K562 (cell line): ENCODE results near the gene PRR35. TPM values are rescaled to one million over a fixed set of nuclear protein-coding genes. Genes with fewer than 3 reads are reported as not detected.
A peak's percentile ranks its signal among the peaks of the same experiment; 100 is the strongest.

ENCODE experiments used
- ATF7 ChIP-seq: fragments of 450-650 bp; IDR thresholded peaks from 2 replicates; pipeline ENCODE4 v1.7.1; 2014; ENCODE audit warnings: mild to moderate bottlenecking, moderate library complexity
- CCAR2 ChIP-seq: fragments of 200-400 bp; formaldehyde crosslinking; IDR thresholded peaks from 2 replicates; pipeline ENCODE4 v1.6.1; 2017; ENCODE audit warnings: mild to moderate bottlenecking, low read depth, low read length
- CHD1 ChIP-seq: fragments of 200-600 bp; sonication (generic); IDR thresholded peaks from one replicate; pipeline ENCODE4 v1.6.1; 2012; ENCODE audit warnings: mild to moderate bottlenecking, moderate library complexity, low read length, inconsistent platforms
- CREB3L1 ChIP-seq: fragments of 450-650 bp; IDR thresholded peaks from 2 replicates; pipeline ENCODE4 v1.6.1; 2014; ENCODE audit warnings: low read depth, mild to moderate bottlenecking, moderate library complexity, borderline replicate concordance
- E2F1 ChIP-seq: sonication (generic); formaldehyde crosslinking; IDR thresholded peaks from 2 replicates; pipeline ENCODE4 v1.8.1; 2023; ENCODE audit warnings: mild to moderate bottlenecking, missing genetic modification reagents, moderate library complexity
- E2F8 ChIP-seq: fragments of 450-650 bp; IDR thresholded peaks from 2 replicates; pipeline ENCODE4 v1.7.1; 2018; ENCODE audit warnings: mild to moderate bottlenecking, low read depth; ENCODE audit not compliant: partially characterized antibody
- ETV1 ChIP-seq: fragments of 450-650 bp; conservative IDR thresholded peaks from 2 replicates; pipeline ENCODE4 v1.6.1; 2016; ENCODE audit warnings: missing genetic modification characterization, control low read depth, low read depth, missing compliant biosample characterization
- FOSL1 ChIP-seq: fragments of 200-800 bp; sonication (Bioruptor generic); conservative IDR thresholded peaks from 2 replicates; pipeline ENCODE4 v1.6.1; 2016; ENCODE audit warnings: missing genetic modification characterization, missing compliant biosample characterization
- FOXA1 ChIP-seq: fragments of 450-650 bp; IDR thresholded peaks from 2 replicates; pipeline ENCODE4 v1.6.1; 2016; ENCODE audit warnings: mild to moderate bottlenecking, borderline replicate concordance
- GTF2E2 ChIP-seq: fragments of 200-800 bp; sonication (Bioruptor generic); IDR thresholded peaks from 2 replicates; pipeline ENCODE4 v1.6.1; 2016; ENCODE audit warnings: missing genetic modification characterization, missing compliant biosample characterization
- HDAC3 ChIP-seq: fragments of 450-650 bp; IDR thresholded peaks from 2 replicates; pipeline ENCODE4 v1.6.1; 2018; ENCODE audit warnings: borderline replicate concordance, mild to moderate bottlenecking, moderate library complexity; ENCODE audit not compliant: partially characterized antibody
- NCOA6 ChIP-seq: fragments of 450-650 bp; IDR thresholded peaks from 2 replicates; pipeline ENCODE4 v1.6.1; 2017; ENCODE audit warnings: mild to moderate bottlenecking
- POLR2AphosphoS2 ChIP-seq: IDR thresholded peaks from 2 replicates; pipeline ENCODE4 v1.6.1; 2012; ENCODE audit warnings: low read length, improper control_type of control experiment
- RNF2 ChIP-seq: sonication (generic); IDR thresholded peaks from 2 replicates; pipeline ENCODE4 v1.6.1; 2016
- SRSF7 ChIP-seq: fragments of 200-400 bp; formaldehyde crosslinking; optimal IDR thresholded peaks from 2 replicates; pipeline ENCODE3; 2017; ENCODE audit warnings: mild to moderate bottlenecking, low read depth, low read length
- SRSF9 ChIP-seq: fragments of 200-400 bp; formaldehyde crosslinking; IDR thresholded peaks from 2 replicates; pipeline ENCODE4 v1.6.1; 2017; ENCODE audit warnings: low read depth, low read length, borderline replicate concordance
- TGIF2 ChIP-seq: sonication (generic); formaldehyde crosslinking; IDR thresholded peaks from 2 replicates; pipeline ENCODE4 v1.8.1; 2022; ENCODE audit warnings: mild to moderate bottlenecking, missing genetic modification reagents, moderate library complexity
- TOE1 ChIP-seq, 2 experiments: fragments of 450-650 bp in 1 of 2; sonication (generic) in 1 of 2; formaldehyde crosslinking in 1 of 2; IDR thresholded peaks; 2 replicates each; pipeline versions ENCODE4 v1.7.1 to v1.8.0; 2016 to 2022; ENCODE audit warnings: borderline replicate concordance in 2 of 2, mild to moderate bottlenecking in 2 of 2, antibody characterized with exemption in 1 of 2, inconsistent platforms in 1 of 2, low read depth in 1 of 2, missing genetic modification reagents in 1 of 2, moderate library complexity in 1 of 2
- YBX1 ChIP-seq: fragments of 450-650 bp; IDR thresholded peaks from 2 replicates; pipeline ENCODE4 v1.7.1; 2016; ENCODE audit warnings: mild to moderate bottlenecking
- ZBTB1 ChIP-seq: sonication (generic); formaldehyde crosslinking; IDR thresholded peaks from 2 replicates; pipeline ENCODE4 v1.8.1; 2023; ENCODE audit warnings: missing genetic modification reagents, low read depth, mild to moderate bottlenecking, borderline replicate concordance
- ZC3H4 ChIP-seq: sonication (generic); formaldehyde crosslinking; IDR thresholded peaks from 2 replicates; pipeline ENCODE4 v1.9.0; 2021; ENCODE audit warnings: missing genetic modification reagents, borderline replicate concordance
- ZNF384 ChIP-seq: IDR thresholded peaks from 2 replicates; pipeline ENCODE4 v1.6.1; 2012; ENCODE audit warnings: low read depth, low read length, improper control_type of control experiment
- polyA plus RNA-seq, 8 experiments: library from polyadenylated mRNA; depleted of rRNA in 4 of 8; stranded (reverse) in 5 of 8; unstranded in 3 of 8; fragments of >200 nt; fragmentation: Nextera tagmentation in 2 of 8; fragmentation: Illumina TruSeq in 1 of 8; extraction: Ambion mirVana in 2 of 8; extraction: Trizol in 1 of 8; gene quantifications; 2 replicates each; pipeline versions ENCODE4 v1.2.1 to v1.2.3, GENCODE V29; 2011 to 2014; ENCODE audit warnings: inconsistent platforms in 1 of 8, missing spikeins in 1 of 8
- total RNA-seq, 7 experiments: library from RNA; depleted of rRNA in 6 of 7; stranded (reverse); fragments of >200 nt in 6 of 7; fragmentation: Illumina TruSeq in 2 of 7; extraction: Trizol in 2 of 7; gene quantifications; 2 replicates each; pipeline versions ENCODE4 v1.2.1 to v1.2.3, GENCODE V29; 2011 to 2021; ENCODE audit warnings: low replicate concordance in 1 of 7

Gene PRR35
- total and polyA plus RNA-seq, 9 of the 15 experiments (the other 6 are each of a cell fraction or from before 2014, with no cell fraction given) = 0.17 to 0.45 (median 0.21) TPM; not detected in 5

- TF ChIP-seq SRSF9 (no peak), POLR2AphosphoS2 (no peak), CHD1 (peak; percentile 93), HDAC3 (no peak), TOE1 (IDR thresholded peaks at IDR 0.05; ENCODE audit: borderline replicate concordance) (no peak), TOE1 (CRISPR knock-in tag; IDR thresholded peaks at IDR 0.05; ENCODE audit: borderline replicate concordance, low read depth) (no peak), ZNF384 (no peak), YBX1 (no peak), RNF2 (0 out of 2 replicates have a peak, but pooled peaks have one; percentile 30), E2F8 (peak; percentile 78), FOSL1 (0 out of 2 replicates have a peak, but pooled peaks have one; percentile 2), SRSF7 (no peak), GTF2E2 (tag) (no peak; the same call in 1 of the 2 replicates), ZBTB1 (CRISPR knock-in tag) (peak; percentile 45; the same call in 1 of the 2 replicates), ATF7 (peak; percentile 82; the same call in 1 of the 2 replicates), CREB3L1 (peak; percentile 78; the same call in 1 of the 2 replicates), FOXA1 (no peak), TGIF2 (no peak), NCOA6 (no peak), E2F1 (peak; percentile 59; the same call in 1 of the 2 replicates), ETV1 (tag) (no peak), ZC3H4 (CRISPR knock-in tag) (no peak), CCAR2 (no peak)
These were observed 28.9 kb downstream of the PRR35 start (continued) for GRCh38 chr16:588889-589657.
